IMR-90 (cell line): ENCODE measurements around the gene RASGEF1C. TPM values are rescaled to one million over a fixed set of nuclear protein-coding genes. Genes with fewer than 3 reads are reported as not detected.
A peak's percentile ranks its signal among the peaks of the same experiment; 100 is the strongest.

Experiments used
- ATAC-seq: fragments of 200-7000 bp; cut with Tn5 transposase; 2 replicates; pipeline ENCODE4 v1.9.1; 2020; ENCODE audit warnings: low read depth, mild to moderate bottlenecking, moderate library complexity
- BruUV-seq: library from RNA; stranded (reverse); fragments of 400-500 nt; replicated peaks from 2 replicates; lab custom pipeline; 2021; lab: Mats Ljungman, UMichigan
- CTCF ChIA-PET: fragments of 300-600 bp; formaldehyde crosslinking; extraction: SDS; loops from one replicate; lab custom pipeline; 2021; ENCODE audit warnings: antibody characterized with exemption; lab: Yijun Ruan, JAX
- POLR2A ChIA-PET: fragments of 300-600 bp; sonication (Branson Sonifier 250); formaldehyde crosslinking; loops from one replicate; lab custom pipeline; 2022; ENCODE audit warnings: antibody characterized with exemption; ENCODE audit not compliant: unreplicated experiment; lab: Charles Lee
- DNase-seq: peaks from one replicate; pipeline ENCODE4 v3.0.0; 2013
- H2AFZ ChIP-seq: replicated peaks from 2 replicates; pipeline ENCODE3; 2013; ENCODE audit warnings: low read length, mild to moderate bottlenecking; ENCODE audit not compliant: poor library complexity
- H2AK5ac ChIP-seq: 2 replicates; pipeline ENCODE4 v1.6.1; 2013; ENCODE audit warnings: low read depth, low read length, inconsistent platforms
- H2AK9ac ChIP-seq: replicated peaks from 2 replicates; pipeline ENCODE3; 2013; ENCODE audit warnings: mild to moderate bottlenecking, low read depth, low read length, moderate library complexity; ENCODE audit not compliant: poor library complexity
- H2BK120ac ChIP-seq: 2 replicates; pipeline ENCODE4 v1.6.1; 2013; ENCODE audit warnings: low read depth, low read length, inconsistent platforms
- H2BK15ac ChIP-seq: 3 replicates; pipeline ENCODE4 v1.6.1; 2013; ENCODE audit warnings: low read depth, low read length, inconsistent platforms
- H2BK20ac ChIP-seq: 2 replicates; pipeline ENCODE4 v1.6.1; 2013; ENCODE audit warnings: low read depth, mild to moderate bottlenecking, inconsistent platforms, low read length, moderate library complexity
- H2BK5ac ChIP-seq: 2 replicates; pipeline ENCODE4 v1.6.1; 2013; ENCODE audit warnings: mild to moderate bottlenecking, low read depth, low read length, inconsistent platforms; ENCODE audit not compliant: poor library complexity, severe bottlenecking
- H3K14ac ChIP-seq: replicated peaks from 2 replicates; pipeline ENCODE4 v1.6.1; 2013; ENCODE audit warnings: low read depth, low read length, inconsistent platforms
- H3K18ac ChIP-seq: 2 replicates; pipeline ENCODE4 v1.6.1; 2013; ENCODE audit warnings: low read depth, low read length, control low read depth
- H3K23ac ChIP-seq: 2 replicates; pipeline ENCODE4 v1.6.1; 2013; ENCODE audit warnings: low read depth, low read length, inconsistent platforms
- H3K27ac ChIP-seq: 2 replicates; pipeline ENCODE4 v1.5.1; 2013; ENCODE audit warnings: mild to moderate bottlenecking, control low read depth, low read length; ENCODE audit not compliant: insufficient read depth
- H3K27me3 ChIP-seq: 2 replicates; pipeline ENCODE4 v1.6.1; 2013; ENCODE audit warnings: low read length; ENCODE audit not compliant: control insufficient read depth, insufficient read depth
- H3K36me3 ChIP-seq: 2 replicates; pipeline ENCODE4 v1.6.1; 2013; ENCODE audit warnings: low read length, mixed read lengths; ENCODE audit not compliant: control insufficient read depth, insufficient read depth
- H3K4ac ChIP-seq: 2 replicates; pipeline ENCODE4 v1.6.1; 2013; ENCODE audit warnings: low read depth, low read length, inconsistent platforms
- H3K4me1 ChIP-seq: 2 replicates; pipeline ENCODE4 v1.6.1; 2013; ENCODE audit warnings: low read length, mixed read lengths; ENCODE audit not compliant: control insufficient read depth, insufficient read depth
- H3K4me2 ChIP-seq: 2 replicates; pipeline ENCODE4 v1.6.1; 2013; ENCODE audit warnings: low read depth, mild to moderate bottlenecking, control low read depth, low read length, moderate library complexity
- H3K4me3 ChIP-seq: 2 replicates; pipeline ENCODE4 v1.5.1; 2013; ENCODE audit warnings: low read depth, mild to moderate bottlenecking, control low read depth, low read length, moderate library complexity; ENCODE audit not compliant: insufficient read depth
- H3K56ac ChIP-seq: 2 replicates; pipeline ENCODE4 v1.6.1; 2013; ENCODE audit warnings: low read length, inconsistent platforms; ENCODE audit not compliant: insufficient read depth; ENCODE audit errors: extremely low read depth
- H3K79me1 ChIP-seq, 2 experiments: 2 replicates each; pipeline ENCODE4 v1.6.1; 2013; ENCODE audit warnings: low read length in 2 of 2, inconsistent platforms in 1 of 2, low read depth in 1 of 2
- H3K9ac ChIP-seq: 2 replicates; pipeline ENCODE4 v1.6.1; 2013; ENCODE audit warnings: low read depth, low read length, control low read depth
- H3K9me1 ChIP-seq: 2 replicates; pipeline ENCODE4 v1.6.1; 2013; ENCODE audit warnings: low read length, inconsistent platforms; ENCODE audit not compliant: insufficient read depth
- H3K9me3 ChIP-seq: 2 replicates; pipeline ENCODE4 v1.6.1; 2013; ENCODE audit warnings: low read length; ENCODE audit not compliant: control insufficient read depth, insufficient read depth
- H4K20me1 ChIP-seq: 2 replicates; pipeline ENCODE4 v1.6.1; 2013; ENCODE audit warnings: low read length, inconsistent platforms; ENCODE audit not compliant: insufficient read depth
- H4K5ac ChIP-seq: 2 replicates; pipeline ENCODE4 v1.6.1; 2013; ENCODE audit warnings: mild to moderate bottlenecking, low read depth, low read length, control low read depth
- H4K8ac ChIP-seq, 2 experiments: 2 replicates each; pipeline ENCODE4 v1.6.1; 2013; ENCODE audit warnings: low read depth in 2 of 2, low read length in 2 of 2, control low read depth in 1 of 2, inconsistent platforms in 1 of 2
- H4K91ac ChIP-seq: 2 replicates; pipeline ENCODE4 v1.6.1; 2013; ENCODE audit warnings: low read depth, low read length, inconsistent platforms; ENCODE audit not compliant: insufficient read depth
- CEBPB ChIP-seq: IDR thresholded peaks from 2 replicates; pipeline ENCODE4 v1.6.1; 2012; ENCODE audit warnings: low read depth, low read length, improper control_type of control experiment
- CHD1 ChIP-seq: IDR thresholded peaks from 2 replicates; pipeline ENCODE4 v1.6.1; 2012; ENCODE audit warnings: low read depth, low read length, improper control_type of control experiment
- MAFK ChIP-seq: IDR thresholded peaks from 2 replicates; pipeline ENCODE4 v1.6.1; 2012; ENCODE audit warnings: low read depth, low read length, improper control_type of control experiment
- MAZ ChIP-seq: IDR thresholded peaks from 2 replicates; pipeline ENCODE4 v1.6.1; 2012; ENCODE audit warnings: low read depth, mild to moderate bottlenecking, low read length, improper control_type of control experiment, moderate library complexity, borderline replicate concordance
- MXI1 ChIP-seq: IDR thresholded peaks from 2 replicates; pipeline ENCODE4 v1.6.1; 2012; ENCODE audit warnings: low read depth, mild to moderate bottlenecking, low read length, moderate library complexity, borderline replicate concordance
- POLR2A ChIP-seq: IDR thresholded peaks from 2 replicates; pipeline ENCODE4 v1.6.1; 2012; ENCODE audit warnings: mild to moderate bottlenecking, low read depth, low read length
- WGBS, 2 experiments: methylation state at CpG; one replicate each; pipeline versions ENCODE4 v1.1.5 to v1.1.7; 2013; ENCODE audit warnings: missing lambda C conversion rate in 2 of 2; ENCODE audit not compliant: insufficient read length in 1 of 2; ENCODE audit errors: extremely low coverage in 2 of 2; 5-methylcytosine and 5-hydroxymethylcytosine counted together
- dilution Hi-C: fragments of 300-500 bp; cut with HindIII; formaldehyde crosslinking; loops from one replicate; pipeline ENCODE4 v1.14.3; 2018; ENCODE audit warnings: low sequenced_read_pairs; ENCODE audit not compliant: unreplicated experiment
- in situ Hi-C: fragments of 300-500 bp; cut with MboI; formaldehyde crosslinking; loops from 3 replicates; pipeline ENCODE4 v1.14.3; 2019; ENCODE audit warnings: low sequenced_read_pairs, inconsistent platforms, mixed read lengths
- intact Hi-C: fragments of 100-400 bp; cut with micrococcal nuclease; formaldehyde crosslinking; loops from 2 replicates; pipeline ENCODE4 v1.10.0; 2022
- polyA plus RNA-seq, 3 experiments: library from polyadenylated mRNA; depleted of rRNA; stranded (reverse); fragments of >200 nt; gene quantifications; 2 replicates each; pipeline ENCODE4 v1.2.3, GENCODE V29; 2012; ENCODE audit warnings: low replicate concordance in 1 of 3
- total RNA-seq: library from RNA; depleted of rRNA; stranded (reverse); fragments of >200 nt; gene quantifications from 2 replicates; pipeline ENCODE4 v1.2.3, GENCODE V29; 2012

RASGEF1C gene
- total and polyA plus RNA-seq, 2 of the 4 experiments (the other 2 are of a cell fraction) = not detected

- Histone ChIP-seq H3K18ac (no peak overlapping the region), H3K79me1 (no peaks in the 10 kb centered on the region), H4K5ac (no peak overlapping the region), H2BK15ac (no peak overlapping the region), H2BK5ac (no peak overlapping the region), H3K9me3 (no peaks in the 10 kb centered on the region), H2AK5ac (no peak overlapping the region), H3K9ac (no peak overlapping the region), H2AFZ (peak overlapping the region; percentile 11), H3K36me3 (no peaks in the 10 kb centered on the region), H3K4me3 (no peak overlapping the region), H3K4me2 (no peak overlapping the region), H3K23ac (no peak overlapping the region), H3K27me3 (no peaks in the 10 kb centered on the region; the same call in 1 of the 2 replicates), H4K91ac (no peak overlapping the region), H4K8ac (no peak overlapping the region), H3K4me1 (no peaks in the 10 kb centered on the region), H3K14ac (no peak overlapping the region), H3K4ac (no peak overlapping the region), H4K20me1 (no peaks in the 10 kb centered on the region), H2BK120ac (no peak overlapping the region), H3K56ac (no peak overlapping the region), H2AK9ac (no peak overlapping the region), H3K9me1 (no peaks in the 10 kb centered on the region), H3K27ac (no peak overlapping the region), H2BK20ac (no peak overlapping the region)
- ATAC-seq (no peak), DNase-seq (no peak)
- BruUV-seq = no TSS peak
- ChIA-PET POLR2A (no interaction called here), CTCF (no interaction called here)
- intact Hi-C loops = no loop called here
- TF ChIP-seq MAFK (no peak), CHD1 (no peak), MAZ (no peak), CEBPB (no peak), MXI1 (no peak), POLR2A (no peak)
- dilution Hi-C loops = no loop called here
- WGBS, 2 experiments = 83% methylated on average over 7 of the region's 14 CpGs; no CpG with 5 or more reads in 1 of the 2 experiments
- in situ Hi-C loops = no loop called here
Observed at GRCh38 chr5:180117000-180117725, 91.8 kb downstream of the RASGEF1C start.
